ENCODE data around the gene ZNF385D.

Gene ZNF385D

DNA sequence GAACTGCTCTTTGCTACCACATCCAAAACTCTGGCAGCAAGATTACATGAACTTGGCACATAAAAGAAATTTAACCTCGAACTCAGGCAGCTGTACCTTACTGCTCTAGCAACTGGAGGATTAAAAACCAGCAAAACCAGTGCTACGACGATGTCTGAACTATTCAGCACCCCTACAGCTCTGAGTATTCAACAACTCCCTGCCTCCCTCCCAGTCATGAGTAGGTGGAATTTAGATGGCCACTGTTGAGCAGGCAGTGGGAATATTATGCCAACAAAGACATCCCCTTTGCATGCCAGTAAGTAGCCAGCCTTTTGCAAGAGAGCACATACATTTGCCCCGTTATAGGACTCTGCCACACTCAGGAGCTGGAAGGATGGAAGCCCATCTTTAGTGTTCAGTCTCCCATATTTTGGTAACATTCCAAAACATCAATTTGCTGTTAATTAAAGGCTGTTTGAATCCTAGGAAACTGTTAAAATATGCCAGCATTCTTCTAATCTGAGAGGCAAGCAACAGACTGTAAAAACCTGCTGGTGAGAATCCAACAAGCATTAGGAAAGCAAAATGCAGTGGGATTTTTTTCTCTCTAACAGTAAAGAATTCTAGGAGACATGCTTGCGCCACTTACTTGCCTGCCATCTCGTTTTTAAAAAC lies 85.4 kb downstream of the ZNF385D start:
- POLR2A ChIA-PET = no interaction called here
- H3K27me3 ChIP-seq (replicated peaks in 2 of 5; ENCODE audit: control insufficient read depth in 4 of 5, insufficient read depth in 5 of 5, low read length in 4 of 5) = no peaks in the 10 kb centered on the region
- no peak for DNase-seq
- no peaks in the 10 kb centered on the region for H3K36me3 ChIP-seq (ENCODE audit: control insufficient read depth in 4 of 4, insufficient read depth in 4 of 4, low read length in 3 of 4)
- no peak overlapping the region for H3K4me3 ChIP-seq (ENCODE audit: control insufficient read depth in 1 of 7, extremely low read depth in 1 of 7, insufficient read depth in 4 of 7, low read depth in 2 of 7, low read length in 6 of 7)
- H3K27ac ChIP-seq (ENCODE audit: insufficient read depth in 1 of 2, low read depth in 1 of 2, low read length in 2 of 2, poor library complexity in 1 of 2, severe bottlenecking in 2 of 2) = no peak overlapping the region
- no peaks in the 10 kb centered on the region for H3K9me3 ChIP-seq (ENCODE audit: control extremely low read depth in 1 of 5, control insufficient read depth in 4 of 5, insufficient read depth in 2 of 5, low read depth in 1 of 5, low read length in 4 of 5)
- WGBS (ENCODE audit: insufficient coverage) = 77% methylated on average over 3 of the region's 6 CpGs
- H3K4me1 ChIP-seq (ENCODE audit: control extremely low read depth in 1 of 4, control insufficient read depth in 4 of 4, insufficient read depth in 4 of 4, low read length in 3 of 4) = no peaks in the 10 kb centered on the region
- CTCF ChIA-PET = no interaction called here

GRCh38 chr3:21664996-21665395 lies 86.0 kb downstream of the ZNF385D start:
- Histone ChIP-seq H3K9me3 (ENCODE audit: control extremely low read depth in 1 of 5, control insufficient read depth in 4 of 5, insufficient read depth in 2 of 5, low read depth in 1 of 5, low read length in 4 of 5) (no peaks in the 10 kb centered on the region), H3K4me3 (ENCODE audit: control insufficient read depth in 1 of 7, extremely low read depth in 1 of 7, insufficient read depth in 4 of 7, low read depth in 2 of 7, low read length in 6 of 7) (no peak overlapping the region), H3K27ac (ENCODE audit: insufficient read depth in 1 of 2, low read depth in 1 of 2, low read length in 2 of 2, poor library complexity in 1 of 2, severe bottlenecking in 2 of 2) (no peak overlapping the region), H3K27me3 (replicated peaks in 2 of 5; ENCODE audit: control insufficient read depth in 4 of 5, insufficient read depth in 5 of 5, low read length in 4 of 5) (no peaks in the 10 kb centered on the region), H3K4me1 (ENCODE audit: control extremely low read depth in 1 of 4, control insufficient read depth in 4 of 4, insufficient read depth in 4 of 4, low read length in 3 of 4) (no peaks in the 10 kb centered on the region), H3K36me3 (ENCODE audit: control insufficient read depth in 4 of 4, insufficient read depth in 4 of 4, low read length in 3 of 4) (no peaks in the 10 kb centered on the region)
- ChIA-PET POLR2A (no interaction called here), CTCF (no interaction called here)
- DNase-seq = no peak
- 100% methylated on average over 3 of the region's 3 CpGs for WGBS (ENCODE audit: insufficient coverage)

DNA sequence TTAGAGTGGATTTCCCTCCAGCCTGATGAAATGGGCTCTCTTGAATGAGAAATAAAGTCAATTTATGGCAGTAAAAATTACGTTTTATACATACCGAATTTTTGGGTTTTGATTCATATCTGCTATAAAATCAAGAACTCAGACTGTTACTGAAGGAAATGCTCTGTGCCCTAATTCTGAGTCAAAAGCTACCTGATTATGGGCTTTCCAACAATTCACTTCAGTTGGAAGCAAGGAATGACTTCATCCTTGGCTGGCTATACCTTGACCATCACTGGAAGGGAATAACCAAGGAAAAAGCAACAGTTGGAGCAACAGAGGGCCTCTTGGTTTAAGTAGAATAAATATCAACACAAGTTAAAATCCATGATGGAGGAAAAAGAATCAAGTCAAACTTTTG lies 88.6 kb downstream of the ZNF385D start:
- 100% methylated on average over 2 of the region's 2 CpGs for WGBS (ENCODE audit: insufficient coverage)
- no peaks in the 10 kb centered on the region for H3K36me3 ChIP-seq (ENCODE audit: control insufficient read depth in 4 of 4, insufficient read depth in 4 of 4, low read length in 3 of 4)
- no peaks in the 10 kb centered on the region for H3K4me1 ChIP-seq (ENCODE audit: control extremely low read depth in 1 of 4, control insufficient read depth in 4 of 4, insufficient read depth in 4 of 4, low read length in 3 of 4)
- H3K27ac ChIP-seq (ENCODE audit: insufficient read depth in 1 of 2, low read depth in 1 of 2, low read length in 2 of 2, poor library complexity in 1 of 2, severe bottlenecking in 2 of 2) = no peak overlapping the region
- H3K9me3 ChIP-seq (ENCODE audit: control extremely low read depth in 1 of 5, control insufficient read depth in 4 of 5, insufficient read depth in 2 of 5, low read depth in 1 of 5, low read length in 4 of 5) = no peaks in the 10 kb centered on the region
- ChIA-PET CTCF (no interaction called here), POLR2A (no interaction called here)
- no peak for DNase-seq
- H3K4me3 ChIP-seq (ENCODE audit: control insufficient read depth in 1 of 7, extremely low read depth in 1 of 7, insufficient read depth in 4 of 7, low read depth in 2 of 7, low read length in 6 of 7) = no peak overlapping the region
- no peaks in the 10 kb centered on the region for H3K27me3 ChIP-seq (replicated peaks in 2 of 5; ENCODE audit: control insufficient read depth in 4 of 5, insufficient read depth in 5 of 5, low read length in 4 of 5)

- DNase-seq = no peak
- H3K4me3 ChIP-seq (ENCODE audit: control insufficient read depth in 1 of 7, extremely low read depth in 1 of 7, insufficient read depth in 4 of 7, low read depth in 2 of 7, low read length in 6 of 7) = no peak overlapping the region
- H3K9me3 ChIP-seq (ENCODE audit: control extremely low read depth in 1 of 5, control insufficient read depth in 4 of 5, insufficient read depth in 2 of 5, low read depth in 1 of 5, low read length in 4 of 5) = no peaks in the 10 kb centered on the region
- no peaks in the 10 kb centered on the region for H3K27me3 ChIP-seq (replicated peaks in 2 of 5; ENCODE audit: control insufficient read depth in 4 of 5, insufficient read depth in 5 of 5, low read length in 4 of 5)
- H3K4me1 ChIP-seq (ENCODE audit: control extremely low read depth in 1 of 4, control insufficient read depth in 4 of 4, insufficient read depth in 4 of 4, low read length in 3 of 4) = no peaks in the 10 kb centered on the region
- ChIA-PET POLR2A (no interaction called here), CTCF (no interaction called here)
- H3K27ac ChIP-seq (ENCODE audit: insufficient read depth in 1 of 2, low read depth in 1 of 2, low read length in 2 of 2, poor library complexity in 1 of 2, severe bottlenecking in 2 of 2) = no peak overlapping the region
- no peaks in the 10 kb centered on the region for H3K36me3 ChIP-seq (ENCODE audit: control insufficient read depth in 4 of 4, insufficient read depth in 4 of 4, low read length in 3 of 4)
- WGBS (ENCODE audit: insufficient coverage) = no CpG with 5 or more reads among the region's 1 CpG
Observed at GRCh38 chr3:21654662-21655061, 96.3 kb downstream of the ZNF385D start.

GRCh38 chr3:21654241-21654640 lies 96.8 kb downstream of the ZNF385D start:
- Histone ChIP-seq H3K27me3 (replicated peaks in 2 of 5; ENCODE audit: control insufficient read depth in 4 of 5, insufficient read depth in 5 of 5, low read length in 4 of 5) (no peaks in the 10 kb centered on the region), H3K36me3 (ENCODE audit: control insufficient read depth in 4 of 4, insufficient read depth in 4 of 4, low read length in 3 of 4) (no peaks in the 10 kb centered on the region), H3K4me3 (ENCODE audit: control insufficient read depth in 1 of 7, extremely low read depth in 1 of 7, insufficient read depth in 4 of 7, low read depth in 2 of 7, low read length in 6 of 7) (no peak overlapping the region), H3K4me1 (ENCODE audit: control extremely low read depth in 1 of 4, control insufficient read depth in 4 of 4, insufficient read depth in 4 of 4, low read length in 3 of 4) (no peaks in the 10 kb centered on the region), H3K9me3 (ENCODE audit: control extremely low read depth in 1 of 5, control insufficient read depth in 4 of 5, insufficient read depth in 2 of 5, low read depth in 1 of 5, low read length in 4 of 5) (no peaks in the 10 kb centered on the region), H3K27ac (ENCODE audit: insufficient read depth in 1 of 2, low read depth in 1 of 2, low read length in 2 of 2, poor library complexity in 1 of 2, severe bottlenecking in 2 of 2) (no peak overlapping the region)
- DNase-seq = no peak
- no CpG with 5 or more reads among the region's 5 CpGs for WGBS (ENCODE audit: insufficient coverage)
- ChIA-PET CTCF (no interaction called here), POLR2A (no interaction called here)

- H3K36me3 ChIP-seq (ENCODE audit: control insufficient read depth in 4 of 4, insufficient read depth in 4 of 4, low read length in 3 of 4) = no peaks in the 10 kb centered on the region
- H3K27ac ChIP-seq (ENCODE audit: insufficient read depth in 1 of 2, low read depth in 1 of 2, low read length in 2 of 2, poor library complexity in 1 of 2, severe bottlenecking in 2 of 2) = no peak overlapping the region
- no peak overlapping the region for H3K4me3 ChIP-seq (ENCODE audit: control insufficient read depth in 1 of 7, extremely low read depth in 1 of 7, insufficient read depth in 4 of 7, low read depth in 2 of 7, low read length in 6 of 7)
- no peaks in the 10 kb centered on the region for H3K4me1 ChIP-seq (ENCODE audit: control extremely low read depth in 1 of 4, control insufficient read depth in 4 of 4, insufficient read depth in 4 of 4, low read length in 3 of 4)
- ChIA-PET POLR2A (no interaction called here), CTCF (no interaction called here)
- WGBS (ENCODE audit: insufficient coverage) = no CpG with 5 or more reads among the region's 1 CpG
- no peaks in the 10 kb centered on the region for H3K9me3 ChIP-seq (ENCODE audit: control extremely low read depth in 1 of 5, control insufficient read depth in 4 of 5, insufficient read depth in 2 of 5, low read depth in 1 of 5, low read length in 4 of 5)
- DNase-seq = no peak
- H3K27me3 ChIP-seq (replicated peaks in 2 of 5; ENCODE audit: control insufficient read depth in 4 of 5, insufficient read depth in 5 of 5, low read length in 4 of 5) = no peaks in the 10 kb centered on the region
Observed at GRCh38 chr3:21649519-21649918, 101.5 kb downstream of the ZNF385D start.

DNA sequence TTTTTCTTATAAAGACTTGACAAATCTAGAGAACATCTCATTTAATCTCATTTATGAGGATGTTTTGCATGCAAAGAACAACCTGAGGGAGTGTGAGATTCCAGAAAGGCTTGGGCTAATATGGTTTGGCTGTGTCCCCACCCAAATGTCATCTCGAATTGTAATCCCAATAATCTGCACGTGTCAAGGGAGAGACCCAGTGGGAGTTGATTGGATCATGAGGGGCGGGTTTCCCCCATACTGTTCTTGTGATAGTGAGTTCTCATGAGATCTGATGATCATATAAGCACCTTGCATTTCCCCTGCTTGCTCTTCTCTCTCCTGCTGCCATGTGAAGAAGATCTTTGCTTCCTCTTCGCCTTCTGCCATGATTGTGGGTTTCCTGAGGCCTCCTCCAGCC lies 103.0 kb downstream of the ZNF385D start:
- H3K27ac ChIP-seq (ENCODE audit: insufficient read depth in 1 of 2, low read depth in 1 of 2, low read length in 2 of 2, poor library complexity in 1 of 2, severe bottlenecking in 2 of 2) = no peak overlapping the region
- no peaks in the 10 kb centered on the region for H3K36me3 ChIP-seq (ENCODE audit: control insufficient read depth in 4 of 4, insufficient read depth in 4 of 4, low read length in 3 of 4)
- no peaks in the 10 kb centered on the region for H3K4me1 ChIP-seq (ENCODE audit: control extremely low read depth in 1 of 4, control insufficient read depth in 4 of 4, insufficient read depth in 4 of 4, low read length in 3 of 4)
- ChIA-PET CTCF (no interaction called here), POLR2A (no interaction called here)
- no peak for DNase-seq
- 91% methylated on average over 4 of the region's 4 CpGs for WGBS (ENCODE audit: insufficient coverage)
- no peaks in the 10 kb centered on the region for H3K9me3 ChIP-seq (ENCODE audit: control extremely low read depth in 1 of 5, control insufficient read depth in 4 of 5, insufficient read depth in 2 of 5, low read depth in 1 of 5, low read length in 4 of 5)
- H3K4me3 ChIP-seq (ENCODE audit: control insufficient read depth in 1 of 7, extremely low read depth in 1 of 7, insufficient read depth in 4 of 7, low read depth in 2 of 7, low read length in 6 of 7) = no peak overlapping the region
- no peaks in the 10 kb centered on the region for H3K27me3 ChIP-seq (replicated peaks in 2 of 5; ENCODE audit: control insufficient read depth in 4 of 5, insufficient read depth in 5 of 5, low read length in 4 of 5)

Data from common myeloid progenitor, CD34-positive (primary cell).